ENCODE measurements around the gene ASB6.
"Not testable (repeated sequence)": the region's sequence is repeated elsewhere in the genome, so short reads cannot be mapped to it uniquely, and the experiment has no call there.

Gene ASB6

GRCh38 chr9:129665814-129666520, 24.0 kb upstream of the ASB6 start:
- Histone ChIP-seq H3K79me2 (ENCODE audit: insufficient read depth, low read length) (no peaks in the 10 kb centered on the region), H3K9ac (ENCODE audit: low read length) (no peak overlapping the region), H3K9me2 (replicated peaks; ENCODE audit: insufficient read depth, low read length) (no peaks in the 10 kb centered on the region), H3K4me3 (ENCODE audit: insufficient read depth, low read length, poor library complexity, severe bottlenecking) (no peak overlapping the region), H3K36me3 (ENCODE audit: low read length) (no peaks in the 10 kb centered on the region), H3K9me3 (ENCODE audit: insufficient read depth, low read length) (no peaks in the 10 kb centered on the region), H4K20me1 (ENCODE audit: low read depth, low read length) (no peaks in the 10 kb centered on the region), H3K27ac (ENCODE audit: low read depth, low read length) (no peak overlapping the region), H3K4me2 (ENCODE audit: low read depth, low read length, poor library complexity, severe bottlenecking) (no peak overlapping the region), H2AFZ (ENCODE audit: low read depth, low read length, severe bottlenecking) (no peak overlapping the region), H3F3A (ENCODE audit: insufficient read depth) (no peaks in the 10 kb centered on the region), H3K27me3 (ENCODE audit: low read length) (no peaks in the 10 kb centered on the region)
- no peak for TF ChIP-seq EZH2phosphoT487 (conservative IDR thresholded peaks at IDR 0.05; ENCODE audit: low read length)

DNA sequence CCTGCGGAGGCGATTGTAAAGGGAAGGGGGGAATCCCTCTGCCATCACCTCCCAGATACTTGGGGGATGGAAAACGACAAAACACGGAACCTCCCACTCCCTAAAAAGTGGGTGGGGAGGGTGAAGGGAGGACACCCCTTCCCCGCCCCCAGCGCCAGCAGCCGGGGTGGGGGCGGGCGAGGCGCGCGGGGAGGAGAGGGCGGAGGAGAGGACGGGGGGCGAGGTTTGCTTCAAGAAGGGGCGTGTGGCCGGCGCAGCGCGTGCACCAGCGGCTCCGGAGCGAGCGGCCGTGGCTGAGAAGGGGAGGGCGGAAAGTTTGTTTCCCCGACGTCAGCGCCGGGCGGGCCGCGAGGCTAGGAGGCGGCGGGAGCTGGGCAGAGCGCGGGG, 23.4 kb upstream of the ASB6 start, which contains the start of gene PRRX2:
Gene PRRX2, plus strand, starts transcription at position 259 of the 387 bp plus-strand sequence. CDS start 221 bp downstream, outside the sequence.
- no peaks in the 10 kb centered on the region for H4K20me1 ChIP-seq (ENCODE audit: low read depth, low read length)
- no peaks in the 10 kb centered on the region for H3K27me3 ChIP-seq (ENCODE audit: low read length)
- H3K9me3 ChIP-seq (ENCODE audit: insufficient read depth, low read length) = no peaks in the 10 kb centered on the region
- H3K36me3 ChIP-seq (ENCODE audit: low read length) = no peaks in the 10 kb centered on the region
- no peak within 1 kb of the TSS for H3K4me3 ChIP-seq (ENCODE audit: insufficient read depth, low read length, poor library complexity, severe bottlenecking)
- H3K79me2 ChIP-seq (ENCODE audit: insufficient read depth, low read length) = no peaks in the 10 kb centered on the region
- no peaks in the 10 kb centered on the region for H3K9me2 ChIP-seq (replicated peaks; ENCODE audit: insufficient read depth, low read length)
- no peak within 1 kb of the TSS for H3K9ac ChIP-seq (ENCODE audit: low read length)
- no peaks in the 10 kb centered on the region for H3F3A ChIP-seq (ENCODE audit: insufficient read depth)
- no peak within 1 kb of the TSS for H3K27ac ChIP-seq (ENCODE audit: low read depth, low read length)
- TF ChIP-seq EZH2phosphoT487 (conservative IDR thresholded peaks at IDR 0.05; ENCODE audit: low read length) (no peak), CTCF (IDR thresholded peaks at IDR 0.05; ENCODE audit: insufficient read depth, low read length, poor library complexity, severe bottlenecking) (no peak)
- no peak within 1 kb of the TSS for H2AFZ ChIP-seq (ENCODE audit: low read depth, low read length, severe bottlenecking)
- H3K4me2 ChIP-seq (ENCODE audit: low read depth, low read length, poor library complexity, severe bottlenecking) = no peak within 1 kb of the TSS

GRCh38 chr9:129664746-129665388, 22.9 kb upstream of the ASB6 start:
- Histone ChIP-seq H3K9me3 (ENCODE audit: insufficient read depth, low read length) (no peaks in the 10 kb centered on the region), H3K9me2 (replicated peaks; ENCODE audit: insufficient read depth, low read length) (no peaks in the 10 kb centered on the region), H3K4me2 (ENCODE audit: low read depth, low read length, poor library complexity, severe bottlenecking) (no peak overlapping the region), H3K36me3 (ENCODE audit: low read length) (no peaks in the 10 kb centered on the region), H2AFZ (ENCODE audit: low read depth, low read length, severe bottlenecking) (no peak overlapping the region), H3K27me3 (ENCODE audit: low read length) (no peaks in the 10 kb centered on the region), H3K79me2 (ENCODE audit: insufficient read depth, low read length) (no peaks in the 10 kb centered on the region), H4K20me1 (ENCODE audit: low read depth, low read length) (no peaks in the 10 kb centered on the region), H3K27ac (ENCODE audit: low read depth, low read length) (no peak overlapping the region), H3F3A (ENCODE audit: insufficient read depth) (no peaks in the 10 kb centered on the region), H3K9ac (ENCODE audit: low read length) (no peak overlapping the region), H3K4me3 (ENCODE audit: insufficient read depth, low read length, poor library complexity, severe bottlenecking) (no peak overlapping the region)
- no peak for TF ChIP-seq CTCF (IDR thresholded peaks at IDR 0.05; ENCODE audit: insufficient read depth, low read length, poor library complexity, severe bottlenecking)
- TF ChIP-seq EZH2phosphoT487 (conservative IDR thresholded peaks at IDR 0.05; ENCODE audit: low read length) = no peak

- H3K9me3 ChIP-seq (ENCODE audit: insufficient read depth, low read length); H3K36me3 ChIP-seq (ENCODE audit: low read length); H3K27ac ChIP-seq (ENCODE audit: low read depth, low read length); H2AFZ ChIP-seq (ENCODE audit: low read depth, low read length, severe bottlenecking); H4K20me1 ChIP-seq (ENCODE audit: low read depth, low read length); H3F3A ChIP-seq (ENCODE audit: insufficient read depth); H3K9ac ChIP-seq (ENCODE audit: low read length); H3K27me3 ChIP-seq (ENCODE audit: low read length); H3K9me2 ChIP-seq (replicated peaks; ENCODE audit: insufficient read depth, low read length); H3K4me2 ChIP-seq (ENCODE audit: low read depth, low read length, poor library complexity, severe bottlenecking); H3K79me2 ChIP-seq (ENCODE audit: insufficient read depth, low read length); H3K4me3 ChIP-seq (ENCODE audit: insufficient read depth, low read length, poor library complexity, severe bottlenecking): not testable (repeated sequence)
These were observed 20.3 kb upstream of the ASB6 start for GRCh38 chr9:129662239-129662638.

Measured in SU-DHL-6 (cell line).